B cell (primary cell): ENCODE results near the gene CHST11. TPM values are rescaled to one million over a fixed set of nuclear protein-coding genes. Genes with fewer than 3 reads are reported as not detected.

Experiments used
- ATAC-seq: fragments of 200-7000 bp; cut with Tn5 transposase; one replicate; pipeline ENCODE4 v1.10.0; 2021; ENCODE audit warnings: low read depth, mild to moderate bottlenecking, moderate number of reproducible peaks, moderate library complexity
- CTCF ChIA-PET: fragments of 350-600 bp; sonication (Branson Sonifier 250); formaldehyde crosslinking; loops from one replicate; lab custom pipeline; 2021; ENCODE audit warnings: antibody characterized with exemption, inconsistent platforms; lab: Charles Lee
- POLR2A ChIA-PET: fragments of 350-600 bp; sonication (Branson Sonifier 250); formaldehyde crosslinking; loops from one replicate; lab custom pipeline; 2021; ENCODE audit warnings: antibody characterized with exemption; lab: Charles Lee
- DNase-seq: peaks from one replicate; pipeline ENCODE4 v3.0.0; 2013
- H2AFZ ChIP-seq: 2 replicates; pipeline ENCODE4 v1.6.1; 2012; ENCODE audit warnings: mild to moderate bottlenecking, low read depth, low read length; ENCODE audit not compliant: insufficient read depth, poor library complexity, severe bottlenecking
- H3K27ac ChIP-seq, 2 donors: 1 replicate in 1 of 2; 2 replicates in 1 of 2; pipeline ENCODE4 v1.5.1; 2012 to 2013; ENCODE audit warnings: low read length in 2 of 2, mild to moderate bottlenecking in 2 of 2, moderate library complexity in 1 of 2
- H3K27me3 ChIP-seq, 4 experiments: fragments of 200-600 bp in 1 of 4; sonication (generic) in 1 of 4; replicated peaks in 1 of 4; 1 replicate in 2 of 4; 2 replicates in 2 of 4; pipeline versions ENCODE4 v1.6.1 to v1.7.0; 2013 to 2016; ENCODE audit warnings: low read length in 3 of 4, mild to moderate bottlenecking in 2 of 4, mixed read lengths in 1 of 4, moderate library complexity in 1 of 4; ENCODE audit not compliant: insufficient read depth in 4 of 4, control insufficient read depth in 3 of 4; ENCODE audit errors: control extremely low read depth in 1 of 4
- H3K36me3 ChIP-seq, 2 experiments: replicated peaks in 1 of 2; 1 replicate in 1 of 2; 2 replicates in 1 of 2; pipeline versions ENCODE4 v1.6.1 to v1.7.1; 2013; ENCODE audit warnings: low read length in 1 of 2; ENCODE audit not compliant: insufficient read depth in 2 of 2, control insufficient read depth in 1 of 2; ENCODE audit errors: control extremely low read depth in 1 of 2, extremely low read depth in 1 of 2
- H3K4me1 ChIP-seq, 2 donors: fragments of 200-600 bp in 1 of 2; sonication (generic) in 1 of 2; 1 replicate in 1 of 2; 2 replicates in 1 of 2; pipeline versions ENCODE4 v1.5.1 to v1.6.1; 2013 to 2017; ENCODE audit warnings: low read length in 2 of 2; ENCODE audit not compliant: control insufficient read depth in 2 of 2, insufficient read depth in 2 of 2
- H3K4me2 ChIP-seq: replicated peaks from 2 replicates; pipeline ENCODE3; 2012; ENCODE audit warnings: mild to moderate bottlenecking, low read depth, low read length; ENCODE audit not compliant: poor library complexity, severe bottlenecking
- H3K4me3 ChIP-seq, 5 experiments: fragments of 200-600 bp in 1 of 5; sonication (generic) in 1 of 5; 1 replicate in 3 of 5; 2 replicates in 2 of 5; pipeline versions ENCODE4 v1.5.1 to v1.7.0; 2011 to 2016; ENCODE audit warnings: low read length in 4 of 5, mild to moderate bottlenecking in 4 of 5, low read depth in 2 of 5, control low read depth in 1 of 5, moderate library complexity in 1 of 5; ENCODE audit not compliant: insufficient read depth in 1 of 5; ENCODE audit errors: control extremely low read depth in 1 of 5, extremely low read depth in 1 of 5
- H3K79me2 ChIP-seq: fragments of 200-600 bp; sonication (generic); one replicate; pipeline ENCODE4 v1.6.0; 2016; ENCODE audit warnings: low read length; ENCODE audit not compliant: control insufficient read depth, insufficient read depth
- H3K9ac ChIP-seq: fragments of 200-600 bp; sonication (generic); 2 replicates; pipeline ENCODE4 v1.6.1; 2017; ENCODE audit warnings: mild to moderate bottlenecking, low read length, moderate library complexity
- H3K9me3 ChIP-seq, 3 donors: one replicate each; pipeline versions ENCODE4 v1.6.1 to v1.7.1; 2013; ENCODE audit warnings: low read length in 2 of 3; ENCODE audit not compliant: control insufficient read depth in 2 of 3, insufficient read depth in 1 of 3; ENCODE audit errors: control extremely low read depth in 1 of 3
- H4K20me1 ChIP-seq: 2 replicates; pipeline ENCODE4 v1.6.0; 2012; ENCODE audit warnings: mild to moderate bottlenecking, low read length; ENCODE audit not compliant: insufficient read depth, control insufficient read depth, poor library complexity, severe bottlenecking
- H3K27ac Mint-ChIP-seq: one replicate; pipeline ENCODE4 v1.8.0; 2021; ENCODE audit warnings: mixed read lengths
- H3K27me3 Mint-ChIP-seq: one replicate; pipeline ENCODE4 v1.8.0; 2021; ENCODE audit warnings: mixed read lengths
- H3K4me1 Mint-ChIP-seq: one replicate; pipeline ENCODE4 v1.8.0; 2021; ENCODE audit warnings: mixed read lengths
- H3K4me3 Mint-ChIP-seq: one replicate; pipeline ENCODE4 v1.8.0; 2021; ENCODE audit warnings: mixed read lengths
- H3K9me3 Mint-ChIP-seq: one replicate; pipeline ENCODE4 v1.8.0; 2022; ENCODE audit warnings: mixed read lengths; ENCODE audit not compliant: insufficient read depth
- CTCF ChIP-seq: fragments of 200-600 bp; IDR thresholded peaks from one replicate; pipeline ENCODE4 v1.8.0; 2022; ENCODE audit warnings: antibody characterized with exemption, mild to moderate bottlenecking
- EZH2 ChIP-seq: IDR thresholded peaks from 2 replicates; pipeline ENCODE4 v1.6.1; 2012; ENCODE audit warnings: borderline replicate concordance, low read depth, mild to moderate bottlenecking, moderate library complexity, low read length; ENCODE audit not compliant: insufficient read depth, poor library complexity, severe bottlenecking
- WGBS: methylation state at CpG from one replicate; pipeline ENCODE4 v1.1.5; 2013; ENCODE audit warnings: missing lambda C conversion rate; ENCODE audit not compliant: insufficient coverage; 5-methylcytosine and 5-hydroxymethylcytosine counted together
- intact Hi-C: fragments of 100-400 bp; cut with micrococcal nuclease; formaldehyde crosslinking; loops from one replicate; pipeline ENCODE4 v1.10.0; 2022
- polyA plus RNA-seq: library from polyadenylated mRNA; depleted of rRNA; stranded (reverse); fragments of >200 nt; gene quantifications from 2 replicates; pipeline ENCODE4 v1.2.3, GENCODE V29; 2012
- total RNA-seq, 2 donors: library from RNA; stranded (reverse); fragments of 120-200 nt in 1 of 2; gene quantifications; 1 replicate in 1 of 2; 2 replicates in 1 of 2; pipeline versions ENCODE4 v1.2.3 to v1.2.4, GENCODE V29; 2013 to 2022

CHST11 gene
- total and polyA plus RNA-seq, 2 donors (not counting 1 experiment from before 2014, with no cell fraction given), result 46.3 to 152 TPM

- Mint-ChIP-seq H3K27ac (peak overlapping the region; percentile 87), H3K9me3 (no peaks in the 10 kb centered on the region), H3K4me3 (peak overlapping the region; percentile 86), H3K4me1 (peaks cover 53% of the 10 kb centered on the region), H3K27me3 (no peaks in the 10 kb centered on the region)
- ChIA-PET POLR2A (interaction anchor here (0.7 kb wide), 1 partner anchor 17 kb away, joined by 4 read pairs; no protein-coding TSS in a partner anchor), CTCF (interaction anchor here (4.1 kb wide), 1 partner anchor 340 kb away, joined by 16 read pairs; no protein-coding TSS in a partner anchor)
- Histone ChIP-seq H3K4me3 (no peak overlapping the region), H3K4me2 (peak overlapping the region; percentile 76), H3K36me3 (peaks cover 0 to 7% of the 10 kb centered on the region in 2 experiments), H3K9ac (no peak overlapping the region), H3K27ac (no peak overlapping the region), H3K4me1 (peaks cover 30 to 42% of the 10 kb centered on the region in 2 donors), H3K27me3 (no peaks in the 10 kb centered on the region), H3K79me2 (peaks cover 73% of the 10 kb centered on the region), H4K20me1 (peaks cover 23% of the 10 kb centered on the region), H3K9me3 (no peaks in the 10 kb centered on the region), H2AFZ (no peak overlapping the region)
- intact Hi-C loops, result loop anchor here (2.0 to 5.0 kb wide), 4 partner anchors 35 to 265 kb away; partner anchors contain the start of gene CHST11
- DNase-seq (peak; percentile 37), ATAC-seq (no peak)
- TF ChIP-seq CTCF (no peak), EZH2 (no peak)
- WGBS, result 100% methylated on average over 1 of the region's 6 CpGs
Observed at GRCh38 chr12:104721936-104722335, 265.2 kb downstream of the CHST11 start.
